GM12878 (cell line): ENCODE data around the gene MROH7. TPM values are rescaled to one million over a fixed set of nuclear protein-coding genes. Genes with fewer than 3 reads are reported as not detected.

Source experiments
- BHLHE40 ChIP-seq, 2 experiments: fragments of 450-650 bp in 1 of 2; IDR thresholded peaks; 2 replicates each; pipeline ENCODE4 v1.6.1; 2011 to 2017; ENCODE audit warnings: low read depth in 2 of 2, borderline replicate concordance in 1 of 2, improper control_type of control experiment in 1 of 2, low read length in 1 of 2, mild to moderate bottlenecking in 1 of 2
- CBX3 ChIP-seq: fragments of 200-600 bp; sonication (generic); IDR thresholded peaks from 2 replicates; pipeline ENCODE4 v1.6.1; 2016; ENCODE audit warnings: low read depth, borderline replicate concordance
- CHD2 ChIP-seq: IDR thresholded peaks from 2 replicates; pipeline ENCODE4 v1.6.1; 2011; ENCODE audit warnings: low read depth, low read length, improper control_type of control experiment, borderline replicate concordance
- E4F1 ChIP-seq: fragments of 450-650 bp; IDR thresholded peaks from 2 replicates; pipeline ENCODE4 v1.6.1; 2018; ENCODE audit warnings: borderline replicate concordance, mild to moderate bottlenecking; ENCODE audit not compliant: partially characterized antibody
- ELK1 ChIP-seq: IDR thresholded peaks from 2 replicates; pipeline ENCODE4 v1.6.1; 2012; ENCODE audit warnings: low read depth, low read length, improper control_type of control experiment
- GABPA ChIP-seq: IDR thresholded peaks from 2 replicates; pipeline ENCODE4 v1.6.1; 2014; ENCODE audit warnings: antibody characterized with exemption, low read depth, mild to moderate bottlenecking, inconsistent platforms
- GATAD2B ChIP-seq: fragments of 450-650 bp; conservative IDR thresholded peaks from 2 replicates; pipeline ENCODE4 v1.6.1; 2017; ENCODE audit warnings: low read depth, mild to moderate bottlenecking, moderate library complexity
- HDGF ChIP-seq: fragments of 450-650 bp; IDR thresholded peaks from 2 replicates; pipeline ENCODE4 v1.6.1; 2016; ENCODE audit warnings: antibody characterized with exemption
- HSF1 ChIP-seq: fragments of 150-350 bp; IDR thresholded peaks from 2 replicates; pipeline ENCODE4 v1.6.1; 2014; ENCODE audit warnings: mild to moderate bottlenecking, low read depth, low read length
- IKZF1 ChIP-seq: fragments of 450-650 bp; conservative IDR thresholded peaks from 2 replicates; pipeline ENCODE4 v1.6.1; 2017; ENCODE audit warnings: antibody characterized with exemption, mild to moderate bottlenecking
- IRF5 ChIP-seq: fragments of 450-650 bp; IDR thresholded peaks from 2 replicates; pipeline ENCODE4 v1.6.1; 2017; ENCODE audit warnings: borderline replicate concordance
- MAX ChIP-seq: IDR thresholded peaks from 2 replicates; pipeline ENCODE4 v1.6.1; 2012; ENCODE audit warnings: low read depth, low read length, improper control_type of control experiment
- MEF2A ChIP-seq: IDR thresholded peaks from 2 replicates; pipeline ENCODE4 v1.6.1; 2011; ENCODE audit warnings: low read depth, mild to moderate bottlenecking, low read length, moderate library complexity; ENCODE audit not compliant: insufficient read depth
- NR2C1 ChIP-seq: fragments of 450-650 bp; IDR thresholded peaks from 2 replicates; pipeline ENCODE4 v1.6.1; 2017; ENCODE audit warnings: antibody characterized with exemption, mild to moderate bottlenecking, moderate library complexity
- PAX5 ChIP-seq: IDR thresholded peaks from 2 replicates; pipeline ENCODE4 v1.6.1; 2011; ENCODE audit warnings: low read depth, low read length, borderline replicate concordance
- RCOR1 ChIP-seq: conservative IDR thresholded peaks from 2 replicates; pipeline ENCODE4 v1.6.1; 2012; ENCODE audit warnings: low read depth, low read length, improper control_type of control experiment
- RFX5 ChIP-seq: IDR thresholded peaks from 2 replicates; pipeline ENCODE4 v1.6.1; 2011; ENCODE audit warnings: low read depth, low read length, improper control_type of control experiment
- SIN3A ChIP-seq: IDR thresholded peaks from 2 replicates; pipeline ENCODE4 v1.6.1; 2012; ENCODE audit warnings: low read depth, low read length, improper control_type of control experiment
- STAT1 ChIP-seq: fragments of 450-650 bp; conservative IDR thresholded peaks from 2 replicates; pipeline ENCODE4 v1.6.1; 2014; ENCODE audit warnings: antibody characterized with exemption, mild to moderate bottlenecking
- SUPT20H ChIP-seq: IDR thresholded peaks from 2 replicates; pipeline ENCODE4 v1.6.1; 2011; ENCODE audit warnings: low read depth, mild to moderate bottlenecking, low read length, moderate library complexity, borderline replicate concordance; ENCODE audit not compliant: control insufficient read depth
- TCF7 ChIP-seq: IDR thresholded peaks from 2 replicates; pipeline ENCODE4 v1.6.1; 2014; ENCODE audit warnings: antibody characterized with exemption, borderline replicate concordance
- WRNIP1 ChIP-seq: IDR thresholded peaks from 2 replicates; pipeline ENCODE4 v1.6.1; 2011; ENCODE audit warnings: low read depth, low read length, improper control_type of control experiment, borderline replicate concordance
- YY1 ChIP-seq: IDR thresholded peaks from 2 replicates; pipeline ENCODE4 v1.6.1; 2011; ENCODE audit warnings: low read depth, mild to moderate bottlenecking, low read length
- ZZZ3 ChIP-seq: IDR thresholded peaks from 2 replicates; pipeline ENCODE4 v1.6.1; 2011; ENCODE audit warnings: low read depth; ENCODE audit not compliant: control insufficient read depth, insufficient read length
- polyA plus RNA-seq, 11 experiments: library from polyadenylated mRNA; depleted of rRNA in 4 of 11; unstranded in 6 of 11; stranded (reverse) in 5 of 11; fragments of >200 nt; fragmentation: Nextera tagmentation in 4 of 11; fragmentation: Illumina TruSeq in 1 of 11; extraction: Ambion mirVana in 4 of 11; extraction: Trizol in 1 of 11; gene quantifications; 1 replicate in 1 of 11; 2 replicates in 10 of 11; pipeline versions ENCODE4 v1.2.1 to v1.2.3, GENCODE V29; 2011 to 2016; ENCODE audit warnings: inconsistent platforms in 2 of 11, missing spikeins in 2 of 11, low read depth in 1 of 11
- total RNA-seq, 4 experiments: library from RNA; depleted of rRNA in 3 of 4; stranded (reverse); fragments of >200 nt in 3 of 4; fragmentation: Illumina TruSeq in 1 of 4; extraction: Trizol in 1 of 4; gene quantifications; 2 replicates each; pipeline versions ENCODE4 v1.2.1 to v1.2.3, GENCODE V29; 2013 to 2021

The MROH7 gene
- total and polyA plus RNA-seq, 10 of the 15 experiments (the other 5 are each of a cell fraction or from before 2014, with no cell fraction given), result 0.11 TPM; not detected in 9

GRCh38 chr1:54715493-54716298 is 74.1 kb downstream of the MROH7 start, which contains the start of gene TTC4 (continued):
- TF ChIP-seq MAX, result peak; percentile 75
- TF ChIP-seq SIN3A, result peak; percentile 56; the same call in 1 of the 2 replicates
- no peak for TF ChIP-seq IRF5
- TF ChIP-seq RFX5, result peak; percentile 8; the same call in 1 of the 2 replicates
- TF ChIP-seq YY1, result peak; percentile 88
- TF ChIP-seq TCF7, result no peak
- TF ChIP-seq GATAD2B, result peak; percentile 76
- peak; percentile 81 for TF ChIP-seq ELK1
- 0 out of 2 replicates have a peak, but pooled peaks have one; percentile 82 for TF ChIP-seq STAT1
- TF ChIP-seq HDGF, result no peak
- TF ChIP-seq MEF2A, result 0 out of 2 replicates have a peak, but pooled peaks have one; percentile 38
- TF ChIP-seq WRNIP1, result no peak
- no peak for TF ChIP-seq SUPT20H
- TF ChIP-seq CHD2, result peak; percentile 66
- TF ChIP-seq BHLHE40 (IDR thresholded peaks at IDR 0.05; ENCODE audit: borderline replicate concordance in 1 of 2, low read depth in 2 of 2, low read length in 1 of 2), result peak; percentile 15 to 67; a peak in 3 of 4 replicates
- TF ChIP-seq E4F1, result peak; percentile 26
- TF ChIP-seq GABPA, result peak; percentile 98
- TF ChIP-seq RCOR1, result no peak
- TF ChIP-seq PAX5, result peak; percentile 9; the same call in 1 of the 2 replicates
- peak; percentile 88 for TF ChIP-seq IKZF1
- TF ChIP-seq ZZZ3, result no peak
- TF ChIP-seq HSF1, result no peak
- no peak for TF ChIP-seq CBX3
- peak; percentile 62; the same call in 1 of the 2 replicates for TF ChIP-seq NR2C1
